ENCODE results near the gene C9orf152. TPM values are rescaled to one million over a fixed set of nuclear protein-coding genes. Genes with fewer than 3 reads are reported as not detected.
"Not testable (repeated sequence)": the region's sequence is repeated elsewhere in the genome, so short reads cannot be mapped to it uniquely, and the experiment has no call there.

The C9orf152 gene
- total and polyA plus RNA-seq, 12 donors, result not detected

DNA sequence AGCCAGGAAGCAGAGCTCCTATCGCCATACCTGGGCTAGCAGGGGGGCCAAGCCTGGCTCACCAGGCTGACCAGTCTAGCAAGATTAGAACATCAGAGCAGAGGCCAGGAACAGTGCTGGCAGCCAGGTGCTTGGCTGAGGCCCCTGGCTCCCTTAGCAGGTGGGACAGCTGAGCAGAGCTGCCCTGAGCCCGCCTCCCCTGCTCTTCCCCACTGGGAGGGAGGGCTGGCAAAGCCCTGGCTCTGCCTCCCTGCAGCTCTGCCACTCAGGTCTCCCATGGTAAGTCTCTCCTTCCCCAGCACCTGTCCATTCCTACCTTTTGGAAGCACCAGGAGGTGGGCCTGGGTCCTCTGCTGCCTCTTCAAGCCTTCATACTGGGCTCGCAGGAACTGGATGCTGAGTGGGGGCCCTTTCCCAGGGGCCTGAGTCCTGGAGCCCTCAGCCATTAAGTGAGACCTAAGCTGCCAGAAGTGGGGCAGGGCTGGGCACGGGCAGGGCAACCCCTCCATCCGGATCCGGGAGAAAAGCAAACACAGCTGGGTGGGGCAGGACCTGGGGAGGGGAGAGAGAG lies 803 bp downstream of the C9orf152 start:
- no peak overlapping the region for H3K27ac ChIP-seq
- intact Hi-C loops (cut with DNase I), result no loop called here
- no peaks in the 10 kb centered on the region for H3K4me1 ChIP-seq
- H3K27me3 ChIP-seq, result peaks cover 0 to 5% (median 0%) of the 10 kb centered on the region in 7 donors
- H3K4me3 ChIP-seq, result no peak overlapping the region
- no peaks in the 10 kb centered on the region for H3K36me3 ChIP-seq
- DNase-seq (no peak), ATAC-seq (peak in 2 of 8 donors; percentile 35 to 55)
- H3K9me3 ChIP-seq, result peaks cover 0 to 7% (median 0%) of the 10 kb centered on the region in 11 donors
- WGBS, 2 donors, result 74 to 75% methylated on average over 6 of the region's 6 CpGs
- TF ChIP-seq, protein P1, sequence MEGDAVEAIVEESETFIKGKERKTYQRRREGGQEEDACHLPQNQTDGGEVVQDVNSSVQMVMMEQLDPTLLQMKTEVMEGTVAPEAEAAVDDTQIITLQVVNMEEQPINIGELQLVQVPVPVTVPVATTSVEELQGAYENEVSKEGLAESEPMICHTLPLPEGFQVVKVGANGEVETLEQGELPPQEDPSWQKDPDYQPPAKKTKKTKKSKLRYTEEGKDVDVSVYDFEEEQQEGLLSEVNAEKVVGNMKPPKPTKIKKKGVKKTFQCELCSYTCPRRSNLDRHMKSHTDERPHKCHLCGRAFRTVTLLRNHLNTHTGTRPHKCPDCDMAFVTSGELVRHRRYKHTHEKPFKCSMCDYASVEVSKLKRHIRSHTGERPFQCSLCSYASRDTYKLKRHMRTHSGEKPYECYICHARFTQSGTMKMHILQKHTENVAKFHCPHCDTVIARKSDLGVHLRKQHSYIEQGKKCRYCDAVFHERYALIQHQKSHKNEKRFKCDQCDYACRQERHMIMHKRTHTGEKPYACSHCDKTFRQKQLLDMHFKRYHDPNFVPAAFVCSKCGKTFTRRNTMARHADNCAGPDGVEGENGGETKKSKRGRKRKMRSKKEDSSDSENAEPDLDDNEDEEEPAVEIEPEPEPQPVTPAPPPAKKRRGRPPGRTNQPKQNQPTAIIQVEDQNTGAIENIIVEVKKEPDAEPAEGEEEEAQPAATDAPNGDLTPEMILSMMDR (IDR thresholded peaks at IDR 0.05), result no peak

DNA sequence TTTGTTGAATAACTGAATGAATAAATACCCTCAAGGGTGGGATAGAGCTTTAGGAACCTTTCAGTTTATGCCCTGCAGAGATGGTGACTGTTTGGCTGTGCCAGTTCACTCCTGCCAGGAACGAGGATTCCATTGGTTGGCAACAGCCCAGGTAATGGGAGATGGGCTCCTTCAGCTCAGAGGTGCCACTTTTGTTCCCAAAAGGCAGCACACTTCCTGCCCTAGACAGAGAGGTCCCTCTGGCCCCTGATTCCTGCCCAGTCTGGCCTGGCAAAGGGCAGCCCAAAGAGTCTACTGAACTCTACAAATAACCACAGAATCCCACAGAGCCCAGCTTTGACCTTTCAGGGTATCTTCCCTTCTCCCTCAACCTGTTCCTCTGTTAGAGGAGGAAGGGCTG lies 1.6 kb downstream of the C9orf152 start:
- H3K9me3 ChIP-seq, result peaks cover 0 to 4% (median 0%) of the 10 kb centered on the region in 11 donors
- H3K36me3 ChIP-seq, result no peaks in the 10 kb centered on the region
- WGBS, 2 donors, result 65 to 84% methylated on average over 1 of the region's 1 CpG
- TF ChIP-seq, protein P1 (IDR thresholded peaks at IDR 0.05), result no peak
- intact Hi-C loops (cut with DNase I), result no loop called here
- ATAC-seq (no peak), DNase-seq (no peak)
- peaks cover 0 to 5% (median 0%) of the 10 kb centered on the region in 7 donors for H3K27me3 ChIP-seq
- H3K4me1 ChIP-seq, result no peaks in the 10 kb centered on the region
- no peak overlapping the region for H3K4me3 ChIP-seq
- no peak overlapping the region for H3K27ac ChIP-seq

DNA sequence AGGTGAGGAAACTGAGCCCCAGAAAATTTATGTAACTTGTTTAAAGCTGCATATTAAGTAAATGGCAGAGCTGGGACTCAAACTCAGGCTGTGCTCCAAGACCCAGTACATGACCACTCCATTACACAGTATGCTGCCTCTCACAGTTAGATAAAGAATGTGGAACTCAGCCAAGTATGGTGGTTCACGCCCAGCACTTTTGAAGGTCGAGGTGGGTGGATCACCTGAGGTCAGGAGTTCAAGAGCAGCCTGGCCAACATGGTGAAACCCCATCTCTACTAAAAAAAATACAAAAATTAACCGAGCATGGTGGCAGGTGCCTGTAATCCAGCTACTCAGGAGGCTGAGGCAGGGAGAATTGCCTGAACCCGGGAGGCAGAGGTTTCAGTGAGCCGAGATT lies 2.3 kb downstream of the C9orf152 start:
- ATAC-seq; H3K27ac ChIP-seq; intact Hi-C loops (cut with DNase I); H3K27me3 ChIP-seq; H3K36me3 ChIP-seq; H3K4me1 ChIP-seq; H3K9me3 ChIP-seq; DNase-seq; H3K4me3 ChIP-seq: not testable (repeated sequence)
- WGBS, 2 donors, result 69 to 70% methylated on average over 5 of the region's 5 CpGs

DNA sequence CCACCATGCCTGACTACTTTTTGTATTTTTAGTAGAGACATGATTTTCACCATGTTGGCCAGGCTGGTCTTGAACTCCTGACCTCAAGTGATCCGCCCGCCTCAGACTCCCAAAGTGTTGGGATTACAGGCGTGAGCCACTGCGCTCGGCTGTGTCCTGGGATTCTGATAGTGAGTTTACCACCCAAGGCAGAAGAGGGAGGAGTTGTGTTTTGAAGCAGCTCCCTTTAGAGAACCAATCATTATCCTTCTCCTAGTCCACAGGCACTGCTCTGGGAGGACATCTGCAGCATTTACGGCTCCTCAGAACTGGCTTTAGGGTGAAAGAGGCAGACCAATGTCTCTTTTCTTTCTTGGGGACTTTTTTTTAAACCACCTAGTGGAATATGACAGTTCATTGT lies 5.7 kb downstream of the C9orf152 start:
- H3K9me3 ChIP-seq, result no peaks in the 10 kb centered on the region
- TF ChIP-seq, protein P1 (IDR thresholded peaks at IDR 0.05), result no peak
- H3K27me3 ChIP-seq, result peaks cover 0 to 4% (median 0%) of the 10 kb centered on the region in 7 donors
- no peak overlapping the region for H3K27ac ChIP-seq
- H3K36me3 ChIP-seq, result no peaks in the 10 kb centered on the region
- DNase-seq (no peak), ATAC-seq (peak in 1 of 8 donors; percentile 60)
- 79 to 80% methylated on average over 6 of the region's 6 CpGs for WGBS, 2 donors
- H3K4me1 ChIP-seq, result no peaks in the 10 kb centered on the region
- H3K4me3 ChIP-seq, result no peak overlapping the region
- intact Hi-C loops (cut with DNase I), result no loop called here

DNA sequence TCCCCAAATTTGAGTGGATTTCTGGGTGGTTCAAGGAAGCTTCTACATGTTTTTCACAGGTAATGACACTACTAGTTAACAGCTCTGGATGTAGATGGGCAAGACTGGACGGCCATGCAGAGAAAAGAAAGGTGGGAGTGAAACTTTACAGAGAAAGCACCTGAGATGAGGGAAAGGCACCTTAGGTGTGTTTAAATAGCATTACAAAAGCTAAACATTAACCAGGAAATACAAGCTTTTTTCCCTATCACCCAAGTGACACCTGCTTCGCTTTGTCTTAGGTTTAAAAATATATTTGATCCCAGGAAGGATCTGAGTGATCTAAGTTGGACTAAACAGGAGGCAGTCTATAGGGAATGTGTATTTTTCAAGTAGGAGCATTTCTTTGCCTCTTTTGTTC lies 8.3 kb downstream of the C9orf152 start:
- no peak for ATAC-seq
- H3K4me1 ChIP-seq, result no peaks in the 10 kb centered on the region
- H3K27me3 ChIP-seq, result peaks cover 0 to 4% (median 0%) of the 10 kb centered on the region in 7 donors
- no peaks in the 10 kb centered on the region for H3K9me3 ChIP-seq
- WGBS, 2 donors, result 92 to 93% methylated on average over 2 of the region's 2 CpGs
- no peak for DNase-seq
- no peaks in the 10 kb centered on the region for H3K36me3 ChIP-seq
- intact Hi-C loops (cut with DNase I), result loop anchor here in 2 of 10 donors (10.0 kb wide), 2 partner anchors 415 to 425 kb away; no protein-coding TSS in a partner anchor
- no peak overlapping the region for H3K27ac ChIP-seq
- no peak overlapping the region for H3K4me3 ChIP-seq
- TF ChIP-seq, protein P1 (IDR thresholded peaks at IDR 0.05), result no peak
